K562 (cell line): ENCODE measurements around the gene KLHL22. TPM values are rescaled to one million over a fixed set of nuclear protein-coding genes. Genes with fewer than 3 reads are reported as not detected.
A peak's percentile ranks its signal among the peaks of the same experiment; 100 is the strongest.

Experiments used
- ELF2 ChIP-seq: fragments of 250-450 bp; sonication (Bioruptor Pico); IDR thresholded peaks from 2 replicates; pipeline ENCODE4 v1.5.0; 2021; ENCODE audit warnings: mild to moderate bottlenecking
- FOXK1 ChIP-seq: sonication (generic); formaldehyde crosslinking; IDR thresholded peaks from 2 replicates; pipeline ENCODE4 v1.8.0; 2022; ENCODE audit warnings: missing genetic modification reagents, mild to moderate bottlenecking, borderline replicate concordance
- HNRNPUL1 ChIP-seq: fragments of 200-400 bp; formaldehyde crosslinking; IDR thresholded peaks from 2 replicates; pipeline ENCODE4 v1.6.1; 2017; ENCODE audit warnings: low read length
- NFXL1 ChIP-seq: fragments of 450-650 bp; formaldehyde crosslinking; IDR thresholded peaks from 2 replicates; pipeline ENCODE4 v1.4.0; 2021; ENCODE audit warnings: mild to moderate bottlenecking
- NR1H2 ChIP-seq: sonication (generic); formaldehyde crosslinking; IDR thresholded peaks from 2 replicates; pipeline ENCODE4 v1.4.0; 2020; ENCODE audit warnings: mild to moderate bottlenecking, missing genetic modification reagents
- TEAD4 ChIP-seq, 2 experiments: sonication (generic) in 1 of 2; formaldehyde crosslinking in 1 of 2; IDR thresholded peaks; 2 replicates each; pipeline versions ENCODE4 v1.6.1 to v1.8.0; 2012 to 2022; ENCODE audit warnings: borderline replicate concordance in 1 of 2, inconsistent platforms in 1 of 2, low read length in 1 of 2, mild to moderate bottlenecking in 1 of 2, missing genetic modification reagents in 1 of 2
- ZFP1 ChIP-seq: fragments of 450-650 bp; formaldehyde crosslinking; IDR thresholded peaks from 2 replicates; pipeline ENCODE4 v1.4.0; 2020; ENCODE audit warnings: mild to moderate bottlenecking, mixed read lengths
- ZNF57 ChIP-seq: fragments of 450-650 bp; formaldehyde crosslinking; IDR thresholded peaks from 2 replicates; pipeline ENCODE4 v1.4.0; 2020; ENCODE audit warnings: mild to moderate bottlenecking, moderate library complexity
- polyA plus RNA-seq, 8 experiments: library from polyadenylated mRNA; depleted of rRNA in 4 of 8; stranded (reverse) in 5 of 8; unstranded in 3 of 8; fragments of >200 nt; fragmentation: Nextera tagmentation in 2 of 8; fragmentation: Illumina TruSeq in 1 of 8; extraction: Ambion mirVana in 2 of 8; extraction: Trizol in 1 of 8; gene quantifications; 2 replicates each; pipeline versions ENCODE4 v1.2.1 to v1.2.3, GENCODE V29; 2011 to 2014; ENCODE audit warnings: inconsistent platforms in 1 of 8, missing spikeins in 1 of 8
- total RNA-seq, 7 experiments: library from RNA; depleted of rRNA in 6 of 7; stranded (reverse); fragments of >200 nt in 6 of 7; fragmentation: Illumina TruSeq in 2 of 7; extraction: Trizol in 2 of 7; gene quantifications; 2 replicates each; pipeline versions ENCODE4 v1.2.1 to v1.2.3, GENCODE V29; 2011 to 2021; ENCODE audit warnings: low replicate concordance in 1 of 7
- TF ChIP-seq, protein P1 (sequence below): fragments of 250-450 bp; sonication (Bioruptor Pico); IDR thresholded peaks from 2 replicates; pipeline ENCODE4 v1.4.0; 2020; ENCODE audit warnings: mild to moderate bottlenecking, moderate library complexity
- TF ChIP-seq, protein P2 (sequence below): fragments of 450-650 bp; formaldehyde crosslinking; IDR thresholded peaks from 2 replicates; pipeline ENCODE4 v1.4.0; 2022; ENCODE audit warnings: missing genetic modification characterization
- TF ChIP-seq, protein P3 (sequence below): fragments of 450-650 bp; conservative IDR thresholded peaks from 2 replicates; pipeline ENCODE4 v1.6.1; 2016; ENCODE audit warnings: missing genetic modification characterization, low read depth, mild to moderate bottlenecking, control low read depth, missing compliant biosample characterization
- TF ChIP-seq, protein P4 (sequence below): fragments of 150-350 bp; conservative IDR thresholded peaks from 2 replicates; pipeline ENCODE4 v1.6.1; 2014; ENCODE audit warnings: low read length

Gene KLHL22
- total and polyA plus RNA-seq, 9 of the 15 experiments (the other 6 are each of a cell fraction or from before 2014, with no cell fraction given): 1.3 to 25.6 (median 15.2) TPM

DNA sequence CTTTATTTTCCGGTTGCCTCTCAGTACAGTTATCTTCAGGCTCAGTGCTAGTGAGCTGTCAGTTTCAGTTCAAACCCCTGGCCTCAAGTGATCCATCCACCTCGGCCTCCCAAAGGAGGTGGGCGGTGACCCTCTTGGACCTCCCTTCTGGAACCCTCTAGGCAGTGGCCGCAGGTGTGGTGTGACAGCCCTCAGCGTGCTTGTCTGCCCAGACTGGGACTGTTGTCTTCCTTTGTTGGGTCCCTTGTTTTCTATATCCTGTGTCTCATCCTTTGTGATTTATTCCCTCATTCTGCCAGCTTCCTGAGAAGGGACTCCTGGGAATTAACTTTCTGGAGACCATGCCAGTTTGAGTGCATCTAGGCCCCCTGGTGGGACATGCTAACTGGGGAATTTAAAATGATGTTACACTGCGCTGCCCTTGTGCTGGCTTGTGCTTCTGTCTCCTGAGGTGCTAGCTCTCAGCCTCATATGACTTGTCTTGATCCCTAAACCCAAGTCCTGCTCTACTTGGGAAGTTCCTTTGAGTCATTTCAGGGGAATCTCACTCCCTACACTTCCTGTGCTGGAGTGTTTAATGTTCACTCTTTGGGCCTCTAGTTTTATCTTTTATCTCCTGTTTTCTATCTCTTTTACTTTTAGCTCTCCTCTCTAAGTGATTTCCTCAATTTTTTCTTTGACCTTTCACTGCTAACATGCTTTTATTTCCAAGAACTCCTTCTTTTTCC lies 31.2 kb upstream of the KLHL22 start (continued):
- TF ChIP-seq ZFP1 (no peak; the same call in 1 of the 2 replicates), NFXL1 (peak; percentile 22; the same call in 1 of the 2 replicates), NR1H2 (CRISPR knock-in tag) (peak; percentile 75; the same call in 1 of the 2 replicates), HNRNPUL1 (0 out of 2 replicates have a peak, but pooled peaks have one; percentile 14), ELF2 (CRISPR knock-in tag) (peak; percentile 78), FOXK1 (CRISPR knock-in tag) (peak; percentile 66; the same call in 1 of the 2 replicates), TEAD4 (IDR thresholded peaks at IDR 0.05; ENCODE audit: low read length) (peak; percentile 56; the same call in 1 of the 2 replicates), TEAD4 (CRISPR knock-in tag; IDR thresholded peaks at IDR 0.05; ENCODE audit: borderline replicate concordance) (no peak), ZNF57 (CRISPR knock-in tag) (0 out of 2 replicates have a peak, but pooled peaks have one; percentile 49)
- TF ChIP-seq, protein P1, sequence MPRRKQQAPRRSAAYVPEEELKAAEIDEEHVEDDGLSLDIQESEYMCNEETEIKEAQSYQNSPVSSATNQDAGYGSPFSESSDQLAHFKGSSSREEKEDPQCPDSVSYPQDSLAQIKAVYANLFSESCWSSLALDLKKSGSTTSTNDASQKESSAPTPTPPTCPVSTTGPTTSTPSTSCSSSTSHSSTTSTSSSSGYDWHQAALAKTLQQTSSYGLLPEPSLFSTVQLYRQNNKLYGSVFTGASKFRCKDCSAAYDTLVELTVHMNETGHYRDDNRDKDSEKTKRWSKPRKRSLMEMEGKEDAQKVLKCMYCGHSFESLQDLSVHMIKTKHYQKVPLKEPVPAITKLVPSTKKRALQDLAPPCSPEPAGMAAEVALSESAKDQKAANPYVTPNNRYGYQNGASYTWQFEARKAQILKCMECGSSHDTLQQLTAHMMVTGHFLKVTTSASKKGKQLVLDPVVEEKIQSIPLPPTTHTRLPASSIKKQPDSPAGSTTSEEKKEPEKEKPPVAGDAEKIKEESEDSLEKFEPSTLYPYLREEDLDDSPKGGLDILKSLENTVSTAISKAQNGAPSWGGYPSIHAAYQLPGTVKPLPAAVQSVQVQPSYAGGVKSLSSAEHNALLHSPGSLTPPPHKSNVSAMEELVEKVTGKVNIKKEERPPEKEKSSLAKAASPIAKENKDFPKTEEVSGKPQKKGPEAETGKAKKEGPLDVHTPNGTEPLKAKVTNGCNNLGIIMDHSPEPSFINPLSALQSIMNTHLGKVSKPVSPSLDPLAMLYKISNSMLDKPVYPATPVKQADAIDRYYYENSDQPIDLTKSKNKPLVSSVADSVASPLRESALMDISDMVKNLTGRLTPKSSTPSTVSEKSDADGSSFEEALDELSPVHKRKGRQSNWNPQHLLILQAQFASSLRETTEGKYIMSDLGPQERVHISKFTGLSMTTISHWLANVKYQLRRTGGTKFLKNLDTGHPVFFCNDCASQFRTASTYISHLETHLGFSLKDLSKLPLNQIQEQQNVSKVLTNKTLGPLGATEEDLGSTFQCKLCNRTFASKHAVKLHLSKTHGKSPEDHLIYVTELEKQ: 0 out of 2 replicates have a peak, but pooled peaks have one; percentile 61
- TF ChIP-seq, protein P2, sequence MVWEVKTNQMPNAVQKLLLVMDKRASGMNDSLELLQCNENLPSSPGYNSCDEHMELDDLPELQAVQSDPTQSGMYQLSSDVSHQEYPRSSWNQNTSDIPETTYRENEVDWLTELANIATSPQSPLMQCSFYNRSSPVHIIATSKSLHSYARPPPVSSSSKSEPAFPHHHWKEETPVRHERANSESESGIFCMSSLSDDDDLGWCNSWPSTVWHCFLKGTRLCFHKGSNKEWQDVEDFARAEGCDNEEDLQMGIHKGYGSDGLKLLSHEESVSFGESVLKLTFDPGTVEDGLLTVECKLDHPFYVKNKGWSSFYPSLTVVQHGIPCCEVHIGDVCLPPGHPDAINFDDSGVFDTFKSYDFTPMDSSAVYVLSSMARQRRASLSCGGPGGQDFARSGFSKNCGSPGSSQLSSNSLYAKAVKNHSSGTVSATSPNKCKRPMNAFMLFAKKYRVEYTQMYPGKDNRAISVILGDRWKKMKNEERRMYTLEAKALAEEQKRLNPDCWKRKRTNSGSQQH: peak; percentile 92
- TF ChIP-seq, protein P3, sequence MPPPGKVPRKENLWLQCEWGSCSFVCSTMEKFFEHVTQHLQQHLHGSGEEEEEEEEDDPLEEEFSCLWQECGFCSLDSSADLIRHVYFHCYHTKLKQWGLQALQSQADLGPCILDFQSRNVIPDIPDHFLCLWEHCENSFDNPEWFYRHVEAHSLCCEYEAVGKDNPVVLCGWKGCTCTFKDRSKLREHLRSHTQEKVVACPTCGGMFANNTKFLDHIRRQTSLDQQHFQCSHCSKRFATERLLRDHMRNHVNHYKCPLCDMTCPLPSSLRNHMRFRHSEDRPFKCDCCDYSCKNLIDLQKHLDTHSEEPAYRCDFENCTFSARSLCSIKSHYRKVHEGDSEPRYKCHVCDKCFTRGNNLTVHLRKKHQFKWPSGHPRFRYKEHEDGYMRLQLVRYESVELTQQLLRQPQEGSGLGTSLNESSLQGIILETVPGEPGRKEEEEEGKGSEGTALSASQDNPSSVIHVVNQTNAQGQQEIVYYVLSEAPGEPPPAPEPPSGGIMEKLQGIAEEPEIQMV: peak; percentile 28; the same call in 1 of the 2 replicates
- TF ChIP-seq, protein P4, sequence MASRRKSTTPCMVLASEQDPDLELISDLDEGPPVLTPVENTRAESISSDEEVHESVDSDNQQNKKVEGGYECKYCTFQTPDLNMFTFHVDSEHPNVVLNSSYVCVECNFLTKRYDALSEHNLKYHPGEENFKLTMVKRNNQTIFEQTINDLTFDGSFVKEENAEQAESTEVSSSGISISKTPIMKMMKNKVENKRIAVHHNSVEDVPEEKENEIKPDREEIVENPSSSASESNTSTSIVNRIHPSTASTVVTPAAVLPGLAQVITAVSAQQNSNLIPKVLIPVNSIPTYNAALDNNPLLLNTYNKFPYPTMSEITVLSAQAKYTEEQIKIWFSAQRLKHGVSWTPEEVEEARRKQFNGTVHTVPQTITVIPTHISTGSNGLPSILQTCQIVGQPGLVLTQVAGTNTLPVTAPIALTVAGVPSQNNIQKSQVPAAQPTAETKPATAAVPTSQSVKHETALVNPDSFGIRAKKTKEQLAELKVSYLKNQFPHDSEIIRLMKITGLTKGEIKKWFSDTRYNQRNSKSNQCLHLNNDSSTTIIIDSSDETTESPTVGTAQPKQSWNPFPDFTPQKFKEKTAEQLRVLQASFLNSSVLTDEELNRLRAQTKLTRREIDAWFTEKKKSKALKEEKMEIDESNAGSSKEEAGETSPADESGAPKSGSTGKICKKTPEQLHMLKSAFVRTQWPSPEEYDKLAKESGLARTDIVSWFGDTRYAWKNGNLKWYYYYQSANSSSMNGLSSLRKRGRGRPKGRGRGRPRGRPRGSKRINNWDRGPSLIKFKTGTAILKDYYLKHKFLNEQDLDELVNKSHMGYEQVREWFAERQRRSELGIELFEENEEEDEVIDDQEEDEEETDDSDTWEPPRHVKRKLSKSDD: no peak
